ENCODE data around the gene KIF21B. TPM values are rescaled to one million over a fixed set of nuclear protein-coding genes. Genes with fewer than 3 reads are reported as not detected.

KIF21B gene
- total RNA-seq, 4 donors from 2014 or later, result 1.2 to 1.9 (median 1.6) TPM

DNA sequence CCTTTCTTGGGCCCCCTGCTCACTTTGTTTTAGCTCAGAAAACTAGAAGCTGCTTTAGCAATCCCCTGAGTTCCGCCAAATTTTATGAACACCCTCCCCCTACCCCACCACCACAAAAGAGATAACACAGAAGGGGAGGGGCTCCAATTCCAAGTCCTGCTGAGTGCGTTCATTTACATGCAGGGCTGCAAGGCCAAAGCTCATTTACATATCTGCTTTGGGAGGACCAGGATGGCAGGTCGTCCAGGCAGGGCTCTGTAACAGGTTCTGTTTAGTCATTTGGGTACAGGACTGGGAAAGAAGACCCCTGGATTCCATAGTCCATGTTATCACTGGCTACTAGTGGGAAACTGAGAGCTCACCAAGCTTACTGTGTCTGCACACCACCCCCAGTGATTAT, 35.9 kb upstream of the KIF21B start:
- TF ChIP-seq CTCF (IDR thresholded peaks at IDR 0.05), result no peak
- no peaks in the 10 kb centered on the region for H3K9me3 ChIP-seq
- H3K27me3 ChIP-seq, result no peaks in the 10 kb centered on the region
- peaks cover 0 to 51% (median 16%) of the 10 kb centered on the region in 3 donors for H3K4me1 ChIP-seq
- no peak for ATAC-seq
- no peaks in the 10 kb centered on the region for H3K36me3 ChIP-seq
- WGBS, 2 donors (ENCODE audit: low coverage in 1 of 2), result 94 to 100% methylated on average over 1 to 2 of the region's 3 CpGs
- H3K4me3 ChIP-seq, result no peak overlapping the region
- no peak overlapping the region for H3K27ac ChIP-seq

DNA sequence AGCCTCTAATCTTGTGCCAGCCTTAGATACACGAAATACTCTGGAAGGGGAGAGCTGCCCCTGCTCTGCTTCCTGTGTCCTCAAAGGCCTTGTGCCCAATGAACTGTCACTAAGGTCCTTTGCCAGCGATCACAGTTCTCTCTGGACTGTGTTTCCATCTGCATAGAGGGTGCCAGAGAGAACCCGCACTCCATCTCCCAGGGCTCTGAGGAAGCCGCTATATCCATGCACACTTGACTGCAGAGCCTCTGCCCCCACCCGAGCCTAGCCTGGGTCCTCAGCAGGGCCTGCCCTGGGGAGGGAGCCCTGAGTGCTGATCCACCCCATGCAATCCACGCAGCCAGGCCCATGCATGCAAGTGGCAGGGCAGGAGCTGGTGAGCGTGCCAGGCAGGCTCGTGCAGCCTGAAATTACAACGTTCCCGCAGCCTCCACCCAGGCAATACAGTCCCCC, 30.6 kb upstream of the KIF21B start:
- TF ChIP-seq POLR2A (IDR thresholded peaks at IDR 0.05), result no peak
- TF ChIP-seq EP300 (IDR thresholded peaks at IDR 0.05), result no peak
- TF ChIP-seq CTCF (IDR thresholded peaks at IDR 0.05), result no peak
- no peak for TF ChIP-seq POLR2AphosphoS5 (IDR thresholded peaks at IDR 0.05)
- Histone ChIP-seq H3K27me3 (no peaks in the 10 kb centered on the region), H3K9me3 (no peaks in the 10 kb centered on the region), H3K36me3 (no peaks in the 10 kb centered on the region), H3K4me3 (no peak overlapping the region), H3K4me1 (peaks cover 0 to 50% (median 9%) of the 10 kb centered on the region in 3 donors), H3K27ac (no peak overlapping the region)
- no peak for ATAC-seq
- 40% methylated on average over 1 of the region's 10 CpGs; no CpG with 5 or more reads in 1 of the 2 donors for WGBS, 2 donors (ENCODE audit: low coverage in 1 of 2)

DNA sequence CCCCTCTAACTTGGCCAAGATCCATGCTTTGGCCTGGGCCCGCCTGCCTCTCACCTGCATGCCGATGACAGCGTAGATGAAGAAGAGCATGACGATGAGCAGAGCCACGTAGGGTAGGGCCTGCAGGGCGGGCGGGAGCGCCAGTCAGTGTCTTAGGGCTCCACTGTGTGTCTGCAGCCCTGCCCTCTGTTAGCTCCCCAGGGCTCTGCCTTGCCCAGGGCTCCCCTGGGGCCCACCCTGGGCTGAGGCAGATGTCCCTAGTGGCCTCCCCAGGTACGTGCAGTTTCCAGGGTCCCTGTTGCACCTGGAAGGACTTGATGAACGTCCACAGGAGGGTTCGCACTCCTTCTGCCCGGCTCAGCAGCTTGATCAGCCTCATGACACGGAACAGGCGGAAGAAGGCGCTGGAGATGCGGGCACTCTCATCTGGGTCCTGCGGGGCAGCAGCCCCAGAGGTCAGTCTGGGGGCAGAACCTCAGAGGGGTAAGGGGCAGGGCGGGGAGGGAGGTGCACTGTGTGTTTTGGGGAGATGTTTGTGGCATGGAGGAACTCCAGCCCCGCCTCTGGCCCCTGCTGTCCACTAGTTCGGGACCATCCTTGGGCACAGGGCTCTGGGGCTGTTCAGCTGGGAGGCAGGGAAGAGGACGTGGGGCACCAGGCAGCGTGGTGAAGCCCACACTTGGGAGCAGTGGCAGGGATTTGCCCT, 29.8 kb upstream of the KIF21B start:
- Histone ChIP-seq H3K4me1 (peaks cover 0 to 50% (median 9%) of the 10 kb centered on the region in 3 donors), H3K4me3 (no peak overlapping the region), H3K27ac (no peak overlapping the region), H3K9me3 (no peaks in the 10 kb centered on the region), H3K27me3 (no peaks in the 10 kb centered on the region), H3K36me3 (no peaks in the 10 kb centered on the region)
- no peak for TF ChIP-seq CTCF (IDR thresholded peaks at IDR 0.05)
- TF ChIP-seq POLR2A (IDR thresholded peaks at IDR 0.05), result no peak
- TF ChIP-seq POLR2AphosphoS5 (IDR thresholded peaks at IDR 0.05), result no peak
- TF ChIP-seq EP300 (IDR thresholded peaks at IDR 0.05), result no peak
- no peak for ATAC-seq
- WGBS, 2 donors (ENCODE audit: low coverage in 1 of 2), result no CpG with 5 or more reads among the region's 22 CpGs

GRCh38 chr1:201051399-201051798, 27.9 kb upstream of the KIF21B start:
- Histone ChIP-seq H3K9me3 (no peaks in the 10 kb centered on the region), H3K36me3 (no peaks in the 10 kb centered on the region), H3K4me3 (no peak overlapping the region), H3K27me3 (no peaks in the 10 kb centered on the region), H3K27ac (no peak overlapping the region), H3K4me1 (peaks cover 0 to 40% (median 6%) of the 10 kb centered on the region in 3 donors)
- TF ChIP-seq POLR2A (IDR thresholded peaks at IDR 0.05) (no peak), POLR2AphosphoS5 (IDR thresholded peaks at IDR 0.05) (no peak), EP300 (IDR thresholded peaks at IDR 0.05) (no peak), CTCF (IDR thresholded peaks at IDR 0.05) (no peak)
- WGBS, 2 donors (ENCODE audit: low coverage in 1 of 2), result 90% methylated on average over 2 of the region's 2 CpGs; no CpG with 5 or more reads in 1 of the 2 donors
- ATAC-seq, result no peak
